GM06990 (cell line): Measurements from ENCODE around the gene C1orf53.

ENCODE experiments used
- DNase-seq: peaks from one replicate; pipeline ENCODE4 v3.0.0-alpha.2; 2011; ENCODE audit not compliant: insufficient read length; ENCODE audit errors: extremely low read depth
- H3K27me3 ChIP-seq: replicated peaks from 2 replicates; pipeline ENCODE4 v1.6.0; 2011; ENCODE audit warnings: low read length; ENCODE audit not compliant: control insufficient read depth, insufficient read depth
- H3K36me3 ChIP-seq: 2 replicates; pipeline ENCODE4 v1.5.1; 2011; ENCODE audit warnings: low read length; ENCODE audit not compliant: control insufficient read depth, insufficient read depth
- H3K4me3 ChIP-seq: replicated peaks from 2 replicates; pipeline ENCODE4 v1.5.1; 2011; ENCODE audit warnings: low read depth, mild to moderate bottlenecking, control low read depth, low read length
- TF ChIP-seq, protein P1 (sequence below): IDR thresholded peaks from 2 replicates; pipeline ENCODE4 v1.5.1; 2011; ENCODE audit warnings: low read length, control low read depth, mild to moderate bottlenecking, inconsistent platforms; ENCODE audit not compliant: insufficient read depth, poor library complexity, severe bottlenecking

C1orf53 gene

DNA sequence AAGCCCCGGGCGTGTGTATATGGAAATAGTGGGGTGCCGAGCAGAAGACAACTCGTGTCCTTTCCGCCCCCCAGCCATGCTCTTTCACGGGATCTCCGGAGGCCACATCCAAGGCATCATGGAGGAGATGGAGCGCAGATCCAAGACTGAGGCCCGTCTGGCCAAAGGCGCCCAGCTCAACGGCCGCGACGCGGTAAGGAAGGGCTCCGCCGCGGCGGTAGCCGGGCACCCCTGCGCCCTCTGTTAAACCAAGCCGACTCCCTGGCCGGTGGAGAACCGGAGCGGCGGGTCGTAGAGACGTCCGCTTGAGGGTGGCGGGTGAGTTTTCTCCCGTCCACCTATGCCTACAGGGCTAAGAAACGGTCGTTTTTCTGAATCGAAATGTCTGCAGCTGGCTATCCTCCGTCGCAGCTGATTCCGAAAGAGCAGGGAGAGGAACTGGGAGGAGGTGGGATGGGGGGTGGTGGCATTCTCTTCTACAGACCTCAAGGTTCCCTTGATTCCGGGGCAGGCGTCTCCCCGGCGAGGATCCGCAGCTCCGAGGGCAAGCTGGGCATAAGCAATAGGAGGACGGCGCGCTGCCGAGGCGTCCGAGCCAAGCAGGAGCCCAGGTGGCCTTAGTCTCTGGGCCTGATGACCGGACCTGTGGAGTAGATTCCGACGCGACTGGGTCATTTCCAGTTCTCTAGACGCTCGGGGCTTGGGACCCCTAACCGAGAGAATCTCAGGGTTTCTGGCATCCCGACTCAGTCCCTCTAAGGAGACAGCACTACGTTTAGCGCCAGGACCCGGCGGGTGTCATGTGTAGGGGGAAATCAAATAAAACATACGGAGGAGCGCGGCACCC lies 15.6 kb downstream of the C1orf53 start:
- TF ChIP-seq, protein P1, sequence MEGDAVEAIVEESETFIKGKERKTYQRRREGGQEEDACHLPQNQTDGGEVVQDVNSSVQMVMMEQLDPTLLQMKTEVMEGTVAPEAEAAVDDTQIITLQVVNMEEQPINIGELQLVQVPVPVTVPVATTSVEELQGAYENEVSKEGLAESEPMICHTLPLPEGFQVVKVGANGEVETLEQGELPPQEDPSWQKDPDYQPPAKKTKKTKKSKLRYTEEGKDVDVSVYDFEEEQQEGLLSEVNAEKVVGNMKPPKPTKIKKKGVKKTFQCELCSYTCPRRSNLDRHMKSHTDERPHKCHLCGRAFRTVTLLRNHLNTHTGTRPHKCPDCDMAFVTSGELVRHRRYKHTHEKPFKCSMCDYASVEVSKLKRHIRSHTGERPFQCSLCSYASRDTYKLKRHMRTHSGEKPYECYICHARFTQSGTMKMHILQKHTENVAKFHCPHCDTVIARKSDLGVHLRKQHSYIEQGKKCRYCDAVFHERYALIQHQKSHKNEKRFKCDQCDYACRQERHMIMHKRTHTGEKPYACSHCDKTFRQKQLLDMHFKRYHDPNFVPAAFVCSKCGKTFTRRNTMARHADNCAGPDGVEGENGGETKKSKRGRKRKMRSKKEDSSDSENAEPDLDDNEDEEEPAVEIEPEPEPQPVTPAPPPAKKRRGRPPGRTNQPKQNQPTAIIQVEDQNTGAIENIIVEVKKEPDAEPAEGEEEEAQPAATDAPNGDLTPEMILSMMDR, result no peak

DNA sequence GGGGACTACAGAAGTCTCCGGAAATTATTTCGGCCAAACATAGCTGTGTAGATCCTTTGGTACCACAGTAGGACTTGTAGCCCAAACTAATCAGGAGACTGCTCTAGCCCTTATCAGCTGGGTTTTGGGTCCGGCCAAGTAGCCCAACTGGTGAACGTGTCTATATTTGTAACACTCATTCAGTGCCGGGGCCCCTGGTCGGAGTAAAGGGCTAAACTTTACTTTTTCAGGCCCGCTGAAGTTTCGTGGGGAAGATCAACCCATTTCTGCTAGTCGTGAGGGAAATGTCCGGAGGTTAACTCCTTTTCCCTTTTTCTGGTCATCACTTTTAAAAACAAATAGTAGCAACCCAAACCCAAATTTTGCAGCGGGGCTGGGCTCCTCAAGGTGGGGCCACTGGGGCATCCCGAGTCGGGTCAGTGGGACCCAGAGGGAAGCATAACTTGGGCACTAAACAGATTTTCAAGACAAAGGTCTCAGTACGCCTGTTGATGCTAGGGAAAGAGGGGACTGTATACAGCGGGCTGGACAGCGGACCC lies 16.4 kb downstream of the C1orf53 start:
- H3K27me3 ChIP-seq, result peaks cover 9% of the 10 kb centered on the region
- no peaks in the 10 kb centered on the region for H3K36me3 ChIP-seq
- DNase-seq, result no peak
- H3K4me3 ChIP-seq, result no peak overlapping the region
- TF ChIP-seq, protein P1, result no peak

More for the DNA sequence above, 15.6 kb downstream of the C1orf53 start:
- Histone ChIP-seq H3K4me3 (peak overlapping the region; percentile 42), H3K36me3 (no peaks in the 10 kb centered on the region), H3K27me3 (peaks cover 12% of the 10 kb centered on the region)
- DNase-seq, result peak; percentile 32

DNA sequence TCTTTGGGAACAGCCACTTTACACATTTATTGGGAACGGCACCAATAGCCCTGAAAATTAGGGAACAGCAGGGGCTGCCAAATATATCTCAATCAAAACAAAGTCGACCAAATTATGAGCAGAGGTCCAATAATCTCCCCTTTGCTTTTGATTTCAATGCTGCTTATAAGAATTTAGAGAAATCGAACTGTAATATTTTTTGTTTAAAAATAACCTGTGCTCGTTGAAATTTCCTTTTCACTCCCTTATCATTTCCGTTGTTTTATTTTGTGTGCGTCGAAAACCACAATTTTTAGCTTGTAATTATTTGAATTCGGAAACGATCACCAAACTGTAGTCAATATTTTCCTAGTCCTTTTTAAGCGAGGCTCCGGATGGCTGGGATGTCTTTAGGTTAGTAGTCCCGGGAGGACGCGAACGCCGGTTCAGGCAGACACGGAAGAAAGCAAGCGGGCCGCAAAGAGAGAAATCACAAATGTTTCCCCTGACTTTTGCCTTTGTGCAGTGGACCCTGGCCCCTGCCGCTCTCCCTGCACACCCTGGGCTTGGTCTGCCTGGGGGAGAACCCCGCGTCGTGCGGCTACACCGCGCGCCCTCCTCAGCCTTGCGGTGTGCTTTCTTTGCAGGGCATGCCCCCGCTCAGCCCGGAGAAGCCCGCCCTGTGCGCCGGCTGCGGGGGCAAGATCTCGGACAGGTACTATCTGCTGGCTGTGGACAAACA lies 17.1 kb downstream of the C1orf53 start:
- H3K4me3 ChIP-seq, result no peak overlapping the region

DNA sequence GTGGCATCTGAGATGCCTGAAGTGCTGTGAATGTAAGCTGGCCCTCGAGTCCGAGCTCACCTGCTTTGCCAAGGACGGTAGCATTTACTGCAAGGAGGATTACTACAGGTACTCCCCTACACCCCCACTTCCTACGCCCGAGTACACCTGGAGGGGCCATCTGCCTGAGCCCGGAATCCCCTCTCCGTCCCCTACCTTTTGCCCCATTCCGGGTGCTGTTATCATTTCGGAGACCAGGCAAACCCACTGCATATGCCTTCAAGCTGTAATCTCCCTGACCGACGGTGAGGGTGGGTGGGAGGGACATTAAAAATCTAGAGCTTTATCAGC lies 17.6 kb downstream of the C1orf53 start:
- TF ChIP-seq, protein P1, result no peak
- no peak overlapping the region for H3K4me3 ChIP-seq
- no peak for DNase-seq
- H3K36me3 ChIP-seq, result no peaks in the 10 kb centered on the region
- H3K27me3 ChIP-seq, result peaks cover 9% of the 10 kb centered on the region

More for the DNA sequence above, 17.1 kb downstream of the C1orf53 start:
- no peak for DNase-seq
- Histone ChIP-seq H3K27me3 (peaks cover 9% of the 10 kb centered on the region), H3K36me3 (no peaks in the 10 kb centered on the region)
- TF ChIP-seq, protein P1, result no peak

DNA sequence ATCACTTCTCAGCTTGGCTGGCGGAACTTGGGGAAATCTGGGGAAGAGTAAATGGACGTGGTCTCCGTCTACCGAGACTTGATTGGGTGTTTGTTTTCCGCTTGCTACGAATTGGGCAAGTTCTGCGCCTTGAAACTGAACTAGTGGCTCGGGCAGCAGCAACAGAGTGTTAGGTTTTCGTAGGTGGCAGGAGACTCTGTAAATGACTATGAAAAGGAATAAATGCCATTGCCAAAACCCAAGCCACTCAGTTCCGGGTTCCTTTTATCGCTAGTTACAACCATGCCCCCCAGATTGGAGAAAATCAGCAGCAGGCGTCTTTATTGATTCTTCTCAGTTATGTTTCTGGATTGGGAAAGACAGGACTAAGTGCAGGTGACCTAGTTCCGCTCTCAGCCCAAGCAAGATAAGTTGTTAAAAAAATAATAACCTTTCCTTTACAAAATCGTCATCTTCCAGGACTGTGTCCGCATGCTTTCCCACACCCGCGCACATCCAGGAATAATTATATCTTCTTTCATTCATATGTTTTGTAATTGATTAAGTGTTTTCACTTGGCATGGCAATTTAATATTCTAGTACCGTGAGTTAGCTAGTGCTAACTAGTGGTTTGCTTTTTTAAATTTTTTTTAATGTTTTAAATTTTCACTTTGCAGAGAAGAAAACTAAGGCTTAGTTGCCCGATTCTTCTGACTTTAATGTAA lies 18.1 kb downstream of the C1orf53 start:
- Histone ChIP-seq H3K4me3 (no peak overlapping the region), H3K27me3 (peaks cover 7% of the 10 kb centered on the region), H3K36me3 (no peaks in the 10 kb centered on the region)
- no peak for DNase-seq
- TF ChIP-seq, protein P1, result no peak
